ENCODE measurements around the gene GPATCH1. TPM values are rescaled to one million over a fixed set of nuclear protein-coding genes. Genes with fewer than 3 reads are reported as not detected.

The GPATCH1 gene
- total and polyA plus RNA-seq, 2 of the 13 experiments (the other 11 are each of a cell fraction or from before 2014, with no cell fraction given), result 6.8 to 6.9 TPM

- TF ChIP-seq SKI (IDR thresholded peaks at IDR 0.05; ENCODE audit: partially characterized antibody), result peak; percentile 32
- TF ChIP-seq ZNF547 (CRISPR knock-in tag; IDR thresholded peaks at IDR 0.05), result no peak
- TF ChIP-seq, protein P1, sequence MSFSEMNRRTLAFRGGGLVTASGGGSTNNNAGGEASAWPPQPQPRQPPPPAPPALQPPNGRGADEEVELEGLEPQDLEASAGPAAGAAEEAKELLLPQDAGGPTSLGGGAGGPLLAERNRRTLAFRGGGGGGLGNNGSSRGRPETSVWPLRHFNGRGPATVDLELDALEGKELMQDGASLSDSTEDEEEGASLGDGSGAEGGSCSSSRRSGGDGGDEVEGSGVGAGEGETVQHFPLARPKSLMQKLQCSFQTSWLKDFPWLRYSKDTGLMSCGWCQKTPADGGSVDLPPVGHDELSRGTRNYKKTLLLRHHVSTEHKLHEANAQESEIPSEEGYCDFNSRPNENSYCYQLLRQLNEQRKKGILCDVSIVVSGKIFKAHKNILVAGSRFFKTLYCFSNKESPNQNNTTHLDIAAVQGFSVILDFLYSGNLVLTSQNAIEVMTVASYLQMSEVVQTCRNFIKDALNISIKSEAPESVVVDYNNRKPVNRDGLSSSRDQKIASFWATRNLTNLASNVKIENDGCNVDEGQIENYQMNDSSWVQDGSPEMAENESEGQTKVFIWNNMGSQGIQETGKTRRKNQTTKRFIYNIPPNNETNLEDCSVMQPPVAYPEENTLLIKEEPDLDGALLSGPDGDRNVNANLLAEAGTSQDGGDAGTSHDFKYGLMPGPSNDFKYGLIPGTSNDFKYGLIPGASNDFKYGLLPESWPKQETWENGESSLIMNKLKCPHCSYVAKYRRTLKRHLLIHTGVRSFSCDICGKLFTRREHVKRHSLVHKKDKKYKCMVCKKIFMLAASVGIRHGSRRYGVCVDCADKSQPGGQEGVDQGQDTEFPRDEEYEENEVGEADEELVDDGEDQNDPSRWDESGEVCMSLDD (CRISPR knock-in tag; IDR thresholded peaks at IDR 0.05; ENCODE audit: borderline replicate concordance), result no peak
- TF ChIP-seq SP1 (IDR thresholded peaks at IDR 0.05), result no peak
- peak; percentile 57 for TF ChIP-seq SP1 (CRISPR knock-in tag; IDR thresholded peaks at IDR 0.05)
- no peak for TF ChIP-seq EED (CRISPR knock-in tag; IDR thresholded peaks at IDR 0.05)
- no peak for TF ChIP-seq ZNF343 (CRISPR knock-in tag; IDR thresholded peaks at IDR 0.05)
- TF ChIP-seq PRDM15 (CRISPR knock-in tag; IDR thresholded peaks at IDR 0.05), result peak; percentile 89; the same call in 1 of the 2 replicates
- no peak for TF ChIP-seq MIER3 (CRISPR knock-in tag; IDR thresholded peaks at IDR 0.05; ENCODE audit: borderline replicate concordance)
- TF ChIP-seq ZBTB8A (CRISPR knock-in tag; IDR thresholded peaks at IDR 0.05; ENCODE audit: borderline replicate concordance, low read depth), result no peak
- 0 out of 2 replicates have a peak, but pooled peaks have one; percentile 66 for TF ChIP-seq ZNF839 (CRISPR knock-in tag; IDR thresholded peaks at IDR 0.05; ENCODE audit: borderline replicate concordance)
- no peak for TF ChIP-seq PAF1 (CRISPR knock-in tag; IDR thresholded peaks at IDR 0.05)
- no peak for TF ChIP-seq ZNF724P (CRISPR knock-in tag; IDR thresholded peaks at IDR 0.05; ENCODE audit: borderline replicate concordance)
- 0 out of 2 replicates have a peak, but pooled peaks have one; percentile 12 for TF ChIP-seq DMAP1 (CRISPR knock-in tag; IDR thresholded peaks at IDR 0.05)
Observed at GRCh38 chr19:33064792-33065550, 16.0 kb upstream of the GPATCH1 start, which contains the start of gene RHPN2 (continued).
